Neural cell (in vitro differentiated cells): ENCODE results near the gene BLM. TPM values are rescaled to one million over a fixed set of nuclear protein-coding genes. Genes with fewer than 3 reads are reported as not detected.

ENCODE experiments used
- H2AFZ ChIP-seq: fragments of 200-600, 300-800 bp; sonication (generic), shearing (Covaris generic); 2 replicates; pipeline ENCODE4 v1.6.0; 2014; ENCODE audit warnings: low read depth, mild to moderate bottlenecking, antibody characterized with exemption, low read length, moderate library complexity
- H3F3A ChIP-seq: fragments of 200-600 bp; shearing (Covaris generic); 2 replicates; pipeline ENCODE4 v1.6.1; 2016; ENCODE audit warnings: mild to moderate bottlenecking, moderate library complexity, mixed read lengths, antibody characterized with exemption, low read length; ENCODE audit not compliant: insufficient read depth, poor library complexity, severe bottlenecking
- H3K27ac ChIP-seq: fragments of 200-600, 300-800 bp; sonication (generic), shearing (Covaris generic); 2 replicates; pipeline ENCODE4 v1.5.1; 2014; ENCODE audit warnings: mild to moderate bottlenecking, low read length, moderate library complexity
- H3K27me3 ChIP-seq: fragments of 300-800, 200-600 bp; sonication (generic), shearing (Covaris generic); 2 replicates; pipeline ENCODE4 v1.6.0; 2014; ENCODE audit warnings: mild to moderate bottlenecking, low read depth, low read length, moderate library complexity; ENCODE audit not compliant: insufficient read depth
- H3K36me3 ChIP-seq: fragments of 300-800, 200-600 bp; sonication (generic), shearing (Covaris generic); 2 replicates; pipeline ENCODE4 v1.5.1; 2014; ENCODE audit warnings: mild to moderate bottlenecking, antibody characterized with exemption, low read length, moderate library complexity; ENCODE audit not compliant: insufficient read depth
- H3K4me2 ChIP-seq: fragments of 300-800, 200-600 bp; sonication (generic), shearing (Covaris generic); 2 replicates; pipeline ENCODE4 v1.6.0; 2014; ENCODE audit warnings: mild to moderate bottlenecking, low read length
- H3K4me3 ChIP-seq: fragments of 300-800, 200-600 bp; sonication (generic), shearing (Covaris generic); 2 replicates; pipeline ENCODE4 v1.5.1; 2014; ENCODE audit warnings: mild to moderate bottlenecking, low read length, moderate library complexity
- H3K79me2 ChIP-seq: fragments of 200-600 bp; shearing (Covaris generic); replicated peaks from 2 replicates; pipeline ENCODE4 v1.6.0; 2014; ENCODE audit warnings: mild to moderate bottlenecking, low read length, moderate library complexity; ENCODE audit not compliant: insufficient read depth
- H3K9ac ChIP-seq: fragments of 300-800, 200-600 bp; sonication (generic), shearing (Covaris generic); 2 replicates; pipeline ENCODE4 v1.6.1; 2016; ENCODE audit warnings: mild to moderate bottlenecking, low read length, mixed read lengths
- H3K9me2 ChIP-seq: fragments of 200-600 bp; shearing (Covaris generic); 2 replicates; pipeline ENCODE4 v1.6.1; 2016; ENCODE audit warnings: mild to moderate bottlenecking, low read length, mixed read lengths; ENCODE audit not compliant: insufficient read depth
- H3K9me3 ChIP-seq: fragments of 200-600, 300-800 bp; sonication (generic), shearing (Covaris generic); 2 replicates; pipeline ENCODE4 v1.6.1; 2016; ENCODE audit warnings: mild to moderate bottlenecking, mixed run types, low read length, moderate library complexity, mixed read lengths
- H4K20me1 ChIP-seq: fragments of 200-600 bp; shearing (Covaris generic); 2 replicates; pipeline ENCODE4 v1.6.1; 2016; ENCODE audit warnings: mild to moderate bottlenecking, mixed run types; ENCODE audit not compliant: insufficient read depth
- EP300 ChIP-seq: fragments of 450-650 bp; conservative IDR thresholded peaks from 2 replicates; pipeline ENCODE4 v1.6.1; 2014; ENCODE audit warnings: antibody characterized with exemption, mild to moderate bottlenecking, moderate library complexity; ENCODE audit not compliant: poor library complexity, severe bottlenecking
- EZH2 ChIP-seq: fragments of 200-600, 300-800 bp; shearing (Covaris generic), sonication (generic); IDR thresholded peaks from 2 replicates; pipeline ENCODE4 v1.6.1; 2014; ENCODE audit warnings: antibody characterized with exemption, low read length, borderline replicate concordance, mild to moderate bottlenecking; ENCODE audit not compliant: insufficient read depth, poor library complexity, severe bottlenecking
- MXI1 ChIP-seq: fragments of 450-650 bp; conservative IDR thresholded peaks from 2 replicates; pipeline ENCODE4 v1.6.1; 2014; ENCODE audit warnings: antibody characterized with exemption, mild to moderate bottlenecking; ENCODE audit not compliant: poor library complexity, severe bottlenecking
- POLR2AphosphoS5 ChIP-seq: IDR thresholded peaks from 2 replicates; pipeline ENCODE4 v1.6.1; 2012
- RAD21 ChIP-seq: fragments of 450-650 bp; conservative IDR thresholded peaks from 2 replicates; pipeline ENCODE4 v1.6.1; 2014; ENCODE audit warnings: antibody characterized with exemption, mild to moderate bottlenecking, moderate library complexity
- REST ChIP-seq: IDR thresholded peaks from 2 replicates; pipeline ENCODE4 v1.6.1; 2012; ENCODE audit warnings: borderline replicate concordance
- SMC3 ChIP-seq: fragments of 450-650 bp; conservative IDR thresholded peaks from 2 replicates; pipeline ENCODE4 v1.6.1; 2014; ENCODE audit warnings: antibody characterized with exemption, mild to moderate bottlenecking, moderate library complexity; ENCODE audit not compliant: poor library complexity
- TAF1 ChIP-seq: IDR thresholded peaks from 2 replicates; pipeline ENCODE4 v1.6.1; 2012; ENCODE audit warnings: low read depth
- polyA plus RNA-seq: library from polyadenylated mRNA; depleted of rRNA; stranded (reverse); fragments of >200 nt; gene quantifications from 2 replicates; pipeline ENCODE4 v1.2.3, GENCODE V29; 2014
- TF ChIP-seq, protein P1 (sequence below): fragments of 450-650 bp; IDR thresholded peaks from 2 replicates; pipeline ENCODE4 v1.5.1; 2014; ENCODE audit warnings: antibody characterized with exemption, mild to moderate bottlenecking, moderate library complexity; ENCODE audit not compliant: poor library complexity, severe bottlenecking

The BLM gene
- polyA plus RNA-seq, 1 donor from 2014 or later = 4.5 TPM

- H3K4me3 ChIP-seq = no peak overlapping the region
- H3K9ac ChIP-seq = no peak overlapping the region
- no peaks in the 10 kb centered on the region for H3F3A ChIP-seq
- H3K9me3 ChIP-seq = no peaks in the 10 kb centered on the region
- no peak overlapping the region for H3K27ac ChIP-seq
- H3K79me2 ChIP-seq = peaks cover 28% of the 10 kb centered on the region
- H3K9me2 ChIP-seq = no peaks in the 10 kb centered on the region
- TF ChIP-seq POLR2AphosphoS5 = no peak
- no peak for TF ChIP-seq TAF1
- TF ChIP-seq SMC3 = no peak
- TF ChIP-seq EZH2 = no peak
- TF ChIP-seq, protein P1, sequence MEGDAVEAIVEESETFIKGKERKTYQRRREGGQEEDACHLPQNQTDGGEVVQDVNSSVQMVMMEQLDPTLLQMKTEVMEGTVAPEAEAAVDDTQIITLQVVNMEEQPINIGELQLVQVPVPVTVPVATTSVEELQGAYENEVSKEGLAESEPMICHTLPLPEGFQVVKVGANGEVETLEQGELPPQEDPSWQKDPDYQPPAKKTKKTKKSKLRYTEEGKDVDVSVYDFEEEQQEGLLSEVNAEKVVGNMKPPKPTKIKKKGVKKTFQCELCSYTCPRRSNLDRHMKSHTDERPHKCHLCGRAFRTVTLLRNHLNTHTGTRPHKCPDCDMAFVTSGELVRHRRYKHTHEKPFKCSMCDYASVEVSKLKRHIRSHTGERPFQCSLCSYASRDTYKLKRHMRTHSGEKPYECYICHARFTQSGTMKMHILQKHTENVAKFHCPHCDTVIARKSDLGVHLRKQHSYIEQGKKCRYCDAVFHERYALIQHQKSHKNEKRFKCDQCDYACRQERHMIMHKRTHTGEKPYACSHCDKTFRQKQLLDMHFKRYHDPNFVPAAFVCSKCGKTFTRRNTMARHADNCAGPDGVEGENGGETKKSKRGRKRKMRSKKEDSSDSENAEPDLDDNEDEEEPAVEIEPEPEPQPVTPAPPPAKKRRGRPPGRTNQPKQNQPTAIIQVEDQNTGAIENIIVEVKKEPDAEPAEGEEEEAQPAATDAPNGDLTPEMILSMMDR = no peak
- no peak for TF ChIP-seq RAD21
- TF ChIP-seq EP300 = no peak
- TF ChIP-seq REST = no peak
- TF ChIP-seq MXI1 = no peak
- no peaks in the 10 kb centered on the region for H3K36me3 ChIP-seq
- no peak overlapping the region for H2AFZ ChIP-seq
- no peaks in the 10 kb centered on the region for H4K20me1 ChIP-seq
- H3K4me2 ChIP-seq = no peak overlapping the region
- H3K27me3 ChIP-seq = no peaks in the 10 kb centered on the region
Measured at GRCh38 chr15:90720131-90720530, 3.0 kb downstream of the BLM start.

- H3K4me2 ChIP-seq = no peak overlapping the region
- H3K9me2 ChIP-seq = no peaks in the 10 kb centered on the region
- no peaks in the 10 kb centered on the region for H3F3A ChIP-seq
- H3K9ac ChIP-seq = no peak overlapping the region
- no peaks in the 10 kb centered on the region for H3K27me3 ChIP-seq
- no peaks in the 10 kb centered on the region for H3K9me3 ChIP-seq
- H3K4me3 ChIP-seq = no peak overlapping the region
- H4K20me1 ChIP-seq = no peaks in the 10 kb centered on the region
- no peak overlapping the region for H3K27ac ChIP-seq
- H3K36me3 ChIP-seq = no peaks in the 10 kb centered on the region
- TF ChIP-seq TAF1 = no peak
- TF ChIP-seq POLR2AphosphoS5 = no peak
- no peak for TF ChIP-seq REST
- no peak for TF ChIP-seq MXI1
- TF ChIP-seq SMC3 = no peak
- TF ChIP-seq EP300 = no peak
- no peaks in the 10 kb centered on the region for H3K79me2 ChIP-seq
- no peak overlapping the region for H2AFZ ChIP-seq
Measured at GRCh38 chr15:90729261-90729660, 12.1 kb downstream of the BLM start.
